SK-N-MC (cell line): ENCODE results near the gene LRRC9.

Experiments used
- EZH2 ChIP-seq: fragments of 200-600 bp; sonication (generic); IDR thresholded peaks from one replicate; pipeline ENCODE4 v1.6.1; 2017; ENCODE audit warnings: antibody characterized with exemption
- POLR2AphosphoS5 ChIP-seq: IDR thresholded peaks from 2 replicates; pipeline ENCODE4 v1.6.1; 2012; ENCODE audit warnings: mild to moderate bottlenecking, low read depth, low read length, borderline replicate concordance

- TF ChIP-seq POLR2AphosphoS5 (no peak), EZH2 (no peak)
These were observed 387 bp downstream of the LRRC9 start for GRCh38 chr14:59920378-59920683.
